Measurements from ENCODE around the gene SEPSECS.

Gene SEPSECS

GRCh38 chr4:25171201-25171865 is 11.1 kb upstream of the SEPSECS start:
- TF ChIP-seq TAF1 (IDR thresholded peaks at IDR 0.05; ENCODE audit: low read depth) (no peak), REST (IDR thresholded peaks at IDR 0.05; ENCODE audit: low read depth) (no peak), TEAD4 (IDR thresholded peaks at IDR 0.05) (no peak), NFIC (IDR thresholded peaks at IDR 0.05) (no peak), RAD21 (IDR thresholded peaks at IDR 0.05; ENCODE audit: low read depth) (no peak), TCF12 (IDR thresholded peaks at IDR 0.05; ENCODE audit: low read depth) (no peak), YY1 (IDR thresholded peaks at IDR 0.05; ENCODE audit: low read depth) (no peak)

- TF ChIP-seq REST (IDR thresholded peaks at IDR 0.05; ENCODE audit: low read depth) (no peak), USF1 (IDR thresholded peaks at IDR 0.05) (no peak), EP300 (IDR thresholded peaks at IDR 0.05; ENCODE audit: borderline replicate concordance) (no peak), TEAD4 (IDR thresholded peaks at IDR 0.05) (no peak), FOXM1 (IDR thresholded peaks at IDR 0.05; ENCODE audit: borderline replicate concordance, low read depth) (no peak)
Observed at GRCh38 chr4:25169446-25169845, 9.2 kb upstream of the SEPSECS start.

GRCh38 chr4:25165916-25166315 is 5.7 kb upstream of the SEPSECS start:
- TF ChIP-seq FOXM1 (IDR thresholded peaks at IDR 0.05; ENCODE audit: borderline replicate concordance, low read depth) (no peak), CREB1 (IDR thresholded peaks at IDR 0.05; ENCODE audit: low read depth) (no peak), TCF12 (IDR thresholded peaks at IDR 0.05; ENCODE audit: low read depth) (no peak), RAD21 (IDR thresholded peaks at IDR 0.05; ENCODE audit: low read depth) (no peak), CEBPB (IDR thresholded peaks at IDR 0.05) (no peak), EP300 (IDR thresholded peaks at IDR 0.05; ENCODE audit: borderline replicate concordance) (no peak), USF1 (IDR thresholded peaks at IDR 0.05) (no peak), REST (IDR thresholded peaks at IDR 0.05; ENCODE audit: low read depth) (no peak), EGR1 (IDR thresholded peaks at IDR 0.05) (no peak), TAF1 (IDR thresholded peaks at IDR 0.05; ENCODE audit: low read depth) (no peak), YY1 (IDR thresholded peaks at IDR 0.05; ENCODE audit: low read depth) (no peak), TEAD4 (IDR thresholded peaks at IDR 0.05) (no peak), NFIC (IDR thresholded peaks at IDR 0.05) (no peak), ZBTB7A (IDR thresholded peaks at IDR 0.05; ENCODE audit: low read depth) (no peak), MAX (IDR thresholded peaks at IDR 0.05) (no peak)

GRCh38 chr4:25163196-25163595 is 2.9 kb upstream of the SEPSECS start:
- TF ChIP-seq MAX (IDR thresholded peaks at IDR 0.05), result no peak
- no peak for TF ChIP-seq RAD21 (IDR thresholded peaks at IDR 0.05; ENCODE audit: low read depth)
- TF ChIP-seq CREB1 (IDR thresholded peaks at IDR 0.05; ENCODE audit: low read depth), result no peak
- TF ChIP-seq EGR1 (IDR thresholded peaks at IDR 0.05), result no peak
- TF ChIP-seq ZBTB7A (IDR thresholded peaks at IDR 0.05; ENCODE audit: low read depth), result no peak
- TF ChIP-seq TCF12 (IDR thresholded peaks at IDR 0.05; ENCODE audit: low read depth), result no peak
- TF ChIP-seq NFIC (IDR thresholded peaks at IDR 0.05), result no peak
- TF ChIP-seq TAF1 (IDR thresholded peaks at IDR 0.05; ENCODE audit: low read depth), result no peak
- no peak for TF ChIP-seq TEAD4 (IDR thresholded peaks at IDR 0.05)
- no peak for TF ChIP-seq EP300 (IDR thresholded peaks at IDR 0.05; ENCODE audit: borderline replicate concordance)
- no peak for TF ChIP-seq USF1 (IDR thresholded peaks at IDR 0.05)
- TF ChIP-seq REST (IDR thresholded peaks at IDR 0.05; ENCODE audit: low read depth), result no peak
- TF ChIP-seq FOXM1 (IDR thresholded peaks at IDR 0.05; ENCODE audit: borderline replicate concordance, low read depth), result no peak
- TF ChIP-seq YY1 (IDR thresholded peaks at IDR 0.05; ENCODE audit: low read depth), result no peak
- no peak for TF ChIP-seq CEBPB (IDR thresholded peaks at IDR 0.05)
